GM10266 (cell line): ENCODE measurements around the gene NAA30.

ENCODE experiments used
- DNase-seq: peaks from one replicate; pipeline ENCODE4 v3.0.0; 2012; ENCODE audit errors: extremely low spot score
- TF ChIP-seq, protein P1 (sequence below): IDR thresholded peaks from 2 replicates; pipeline ENCODE4 v1.5.1; 2012; ENCODE audit warnings: mild to moderate bottlenecking, low read depth; ENCODE audit not compliant: control insufficient read depth, insufficient read depth; ENCODE audit errors: missing control alignments

Gene NAA30

DNA sequence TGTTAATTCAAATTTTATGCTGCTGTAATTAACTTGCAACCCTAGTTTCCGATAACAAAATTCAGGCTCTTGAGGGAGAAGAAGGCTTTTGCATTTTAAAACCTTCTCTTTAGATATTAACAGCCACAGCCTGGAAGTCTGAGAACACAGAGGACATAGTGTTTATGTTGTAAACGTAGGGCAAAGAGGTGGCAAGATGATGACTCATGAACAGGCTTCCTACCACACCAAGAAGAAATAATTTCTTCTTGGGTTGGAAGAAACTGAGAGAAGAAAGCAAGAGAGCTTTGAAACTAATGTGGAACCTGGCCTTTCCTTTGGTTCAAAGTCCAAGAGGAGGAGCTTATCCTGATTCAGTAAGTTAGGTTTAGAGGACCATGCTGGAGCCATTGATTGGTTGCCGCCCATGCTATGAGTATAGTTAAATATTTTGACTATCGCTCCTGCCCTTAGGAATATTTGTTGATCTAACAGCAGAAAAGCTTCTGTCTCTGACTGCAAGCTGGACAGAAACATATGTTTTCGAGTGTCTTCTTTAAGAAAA is 71.5 kb downstream of the NAA30 start:
- TF ChIP-seq, protein P1, sequence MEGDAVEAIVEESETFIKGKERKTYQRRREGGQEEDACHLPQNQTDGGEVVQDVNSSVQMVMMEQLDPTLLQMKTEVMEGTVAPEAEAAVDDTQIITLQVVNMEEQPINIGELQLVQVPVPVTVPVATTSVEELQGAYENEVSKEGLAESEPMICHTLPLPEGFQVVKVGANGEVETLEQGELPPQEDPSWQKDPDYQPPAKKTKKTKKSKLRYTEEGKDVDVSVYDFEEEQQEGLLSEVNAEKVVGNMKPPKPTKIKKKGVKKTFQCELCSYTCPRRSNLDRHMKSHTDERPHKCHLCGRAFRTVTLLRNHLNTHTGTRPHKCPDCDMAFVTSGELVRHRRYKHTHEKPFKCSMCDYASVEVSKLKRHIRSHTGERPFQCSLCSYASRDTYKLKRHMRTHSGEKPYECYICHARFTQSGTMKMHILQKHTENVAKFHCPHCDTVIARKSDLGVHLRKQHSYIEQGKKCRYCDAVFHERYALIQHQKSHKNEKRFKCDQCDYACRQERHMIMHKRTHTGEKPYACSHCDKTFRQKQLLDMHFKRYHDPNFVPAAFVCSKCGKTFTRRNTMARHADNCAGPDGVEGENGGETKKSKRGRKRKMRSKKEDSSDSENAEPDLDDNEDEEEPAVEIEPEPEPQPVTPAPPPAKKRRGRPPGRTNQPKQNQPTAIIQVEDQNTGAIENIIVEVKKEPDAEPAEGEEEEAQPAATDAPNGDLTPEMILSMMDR = no peak
- no peak for DNase-seq

DNA sequence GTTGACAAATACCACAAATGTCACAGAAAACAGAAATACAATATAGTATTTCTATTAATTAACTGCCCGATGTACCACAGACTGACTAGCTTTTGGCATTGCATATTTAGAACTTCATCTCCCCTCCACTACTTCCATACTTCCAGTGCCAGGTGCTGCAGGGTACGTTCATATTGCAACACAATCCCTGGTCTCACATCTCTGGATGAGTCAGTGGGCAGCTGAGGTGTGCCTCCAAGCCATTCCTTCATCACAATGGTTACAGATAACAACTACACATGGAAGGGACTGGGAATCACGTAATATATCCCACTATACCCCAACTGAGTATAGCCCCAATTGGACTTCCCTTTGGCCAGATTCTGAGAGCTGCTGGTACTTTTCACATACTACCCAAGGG is 72.2 kb downstream of the NAA30 start:
- no peak for DNase-seq
- TF ChIP-seq, protein P1 = no peak

DNA sequence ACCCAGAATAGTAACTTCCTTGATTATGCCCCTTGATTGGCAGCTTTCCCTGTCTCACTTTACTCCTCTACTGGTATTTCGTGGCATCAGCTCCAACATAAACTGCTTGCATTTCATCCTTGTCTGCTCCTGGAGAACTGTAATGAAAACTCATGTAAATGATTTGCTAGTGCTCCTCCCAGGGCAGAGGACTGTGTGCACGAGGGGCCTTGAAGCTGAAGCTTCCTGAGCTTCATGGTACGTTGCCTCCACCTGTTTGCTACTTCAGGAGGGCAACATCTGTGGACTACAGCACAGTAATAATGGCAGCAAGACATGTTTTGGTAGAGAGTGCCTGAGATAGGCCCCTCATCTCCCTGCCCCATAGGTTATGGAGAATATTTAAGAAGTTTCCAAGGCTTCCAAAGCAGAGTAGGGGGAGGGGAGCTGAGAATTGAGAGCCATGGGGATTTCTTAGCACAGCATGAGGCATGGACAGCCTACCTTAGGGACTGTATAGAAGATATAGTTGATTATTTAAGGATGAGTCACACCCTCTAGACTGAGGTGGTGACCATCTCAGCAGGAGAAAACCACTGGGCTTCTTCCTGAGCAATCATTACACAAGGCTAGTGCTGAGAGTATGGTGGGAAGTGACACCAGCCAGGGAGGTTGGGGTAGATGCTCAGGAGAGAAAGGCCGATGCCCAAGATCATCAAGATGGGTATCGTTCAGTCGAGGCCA is 73.8 kb downstream of the NAA30 start:
- DNase-seq = no peak
- TF ChIP-seq, protein P1 = no peak
